HL-60 (cell line): ENCODE measurements around the gene QPRT.
"Not testable (repeated sequence)": the region's sequence is repeated elsewhere in the genome, so short reads cannot be mapped to it uniquely, and the experiment has no call there.

Experiments used
- DNase-seq, 2 experiments: peaks; one replicate each; pipeline ENCODE4 v3.0.0-alpha.2; 2010 to 2020; ENCODE audit warnings: low read depth in 1 of 2, low spot score in 1 of 2
- H3K27ac ChIP-seq: fragments of 250-450 bp; sonication (Bioruptor Pico); replicated peaks from 2 replicates; pipeline ENCODE4 v1.5.1; 2020; ENCODE audit warnings: mild to moderate bottlenecking, moderate library complexity
- H3K27me3 ChIP-seq: fragments of 250-450 bp; sonication (Bioruptor Pico); 2 replicates; pipeline ENCODE4 v1.5.1; 2021; ENCODE audit warnings: mild to moderate bottlenecking, moderate library complexity; ENCODE audit not compliant: insufficient read depth, poor library complexity, severe bottlenecking
- H3K4me3 ChIP-seq: replicated peaks from 2 replicates; pipeline ENCODE4 v1.5.1; 2011; ENCODE audit warnings: mild to moderate bottlenecking, control low read depth, low read length; ENCODE audit not compliant: insufficient read depth
- GABPA ChIP-seq: IDR thresholded peaks from 2 replicates; pipeline ENCODE4 v1.6.1; 2012; ENCODE audit warnings: low read depth
- POLR2AphosphoS5 ChIP-seq: IDR thresholded peaks from 2 replicates; pipeline ENCODE4 v1.6.1; 2012; ENCODE audit warnings: low read depth
- REST ChIP-seq: IDR thresholded peaks from 2 replicates; pipeline ENCODE4 v1.6.1; 2012; ENCODE audit warnings: low read depth; ENCODE audit not compliant: insufficient replicate concordance
- SPI1 ChIP-seq: IDR thresholded peaks from 2 replicates; pipeline ENCODE4 v1.6.1; 2012; ENCODE audit warnings: low read depth, mild to moderate bottlenecking, borderline replicate concordance
- TF ChIP-seq, protein P1 (sequence below): IDR thresholded peaks from one replicate; pipeline ENCODE4 v1.5.1; 2011; ENCODE audit warnings: low read length, control low read depth, inconsistent platforms; ENCODE audit not compliant: insufficient read depth

Gene QPRT

GRCh38 chr16:29651774-29652349 is 27.1 kb upstream of the QPRT start:
- TF ChIP-seq REST = no peak
- TF ChIP-seq, protein P1, sequence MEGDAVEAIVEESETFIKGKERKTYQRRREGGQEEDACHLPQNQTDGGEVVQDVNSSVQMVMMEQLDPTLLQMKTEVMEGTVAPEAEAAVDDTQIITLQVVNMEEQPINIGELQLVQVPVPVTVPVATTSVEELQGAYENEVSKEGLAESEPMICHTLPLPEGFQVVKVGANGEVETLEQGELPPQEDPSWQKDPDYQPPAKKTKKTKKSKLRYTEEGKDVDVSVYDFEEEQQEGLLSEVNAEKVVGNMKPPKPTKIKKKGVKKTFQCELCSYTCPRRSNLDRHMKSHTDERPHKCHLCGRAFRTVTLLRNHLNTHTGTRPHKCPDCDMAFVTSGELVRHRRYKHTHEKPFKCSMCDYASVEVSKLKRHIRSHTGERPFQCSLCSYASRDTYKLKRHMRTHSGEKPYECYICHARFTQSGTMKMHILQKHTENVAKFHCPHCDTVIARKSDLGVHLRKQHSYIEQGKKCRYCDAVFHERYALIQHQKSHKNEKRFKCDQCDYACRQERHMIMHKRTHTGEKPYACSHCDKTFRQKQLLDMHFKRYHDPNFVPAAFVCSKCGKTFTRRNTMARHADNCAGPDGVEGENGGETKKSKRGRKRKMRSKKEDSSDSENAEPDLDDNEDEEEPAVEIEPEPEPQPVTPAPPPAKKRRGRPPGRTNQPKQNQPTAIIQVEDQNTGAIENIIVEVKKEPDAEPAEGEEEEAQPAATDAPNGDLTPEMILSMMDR = no peak
- TF ChIP-seq GABPA = no peak
- TF ChIP-seq POLR2AphosphoS5 = no peak
- TF ChIP-seq SPI1 = no peak
- no peak for DNase-seq
- Histone ChIP-seq H3K27me3 (no peaks in the 10 kb centered on the region), H3K27ac (peak overlapping the region; percentile 8; the same call in 1 of the 2 replicates), H3K4me3 (no peak overlapping the region)

DNA sequence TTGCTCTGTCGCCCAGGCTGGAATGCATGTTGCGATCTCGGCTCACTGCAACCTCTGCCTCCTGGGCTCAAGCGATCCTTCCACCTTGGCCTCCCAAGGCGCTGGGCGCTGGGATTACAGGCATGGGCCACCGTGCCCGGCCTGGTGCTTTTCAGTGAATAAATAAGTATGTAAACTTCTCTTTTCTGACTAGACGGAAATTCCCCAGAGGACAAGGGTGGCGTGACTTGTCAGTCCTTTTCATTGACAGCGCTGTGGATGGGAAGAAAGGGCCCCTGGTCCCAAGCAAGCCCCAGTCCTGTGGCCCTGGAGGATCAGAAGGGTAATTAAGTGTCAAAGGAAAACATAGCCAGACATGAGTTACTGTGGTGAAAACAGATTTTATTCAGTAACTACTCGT is 25.5 kb upstream of the QPRT start:
- DNase-seq = peak in 1 of 2 experiments; percentile 85
- no peak overlapping the region for H3K4me3 ChIP-seq
- H3K27me3 ChIP-seq = no peaks in the 10 kb centered on the region
- TF ChIP-seq SPI1 (no peak), POLR2AphosphoS5 (0 out of 2 replicates have a peak, but pooled peaks have one; percentile 34)
- TF ChIP-seq, protein P1 = no peak
- peak overlapping the region; percentile 49 for H3K27ac ChIP-seq

GRCh38 chr16:29653890-29654289 is 25.1 kb upstream of the QPRT start:
- not testable (repeated sequence) for H3K4me3 ChIP-seq, H3K27me3 ChIP-seq, DNase-seq
- peak overlapping the region; percentile 49 for H3K27ac ChIP-seq

- no peak for DNase-seq
- Histone ChIP-seq H3K27ac (no peak overlapping the region), H3K4me3 (no peak overlapping the region), H3K27me3 (no peaks in the 10 kb centered on the region)
- TF ChIP-seq GABPA = no peak
- no peak for TF ChIP-seq SPI1
- no peak for TF ChIP-seq POLR2AphosphoS5
- no peak for TF ChIP-seq REST
- TF ChIP-seq, protein P1 = no peak
Observed at GRCh38 chr16:29656688-29657523, 22.1 kb upstream of the QPRT start.
